IMR-90 (cell line): Measurements from ENCODE around the gene PCOLCE2. TPM values are rescaled to one million over a fixed set of nuclear protein-coding genes. Genes with fewer than 3 reads are reported as not detected.

ENCODE experiments used
- ATAC-seq: fragments of 200-7000 bp; cut with Tn5 transposase; 2 replicates; pipeline ENCODE4 v1.9.1; 2020; ENCODE audit warnings: low read depth, mild to moderate bottlenecking, moderate library complexity
- BruUV-seq: library from RNA; stranded (reverse); fragments of 400-500 nt; replicated peaks from 2 replicates; lab custom pipeline; 2021; lab: Mats Ljungman, UMichigan
- CTCF ChIA-PET: fragments of 300-600 bp; formaldehyde crosslinking; extraction: SDS; loops from one replicate; lab custom pipeline; 2021; ENCODE audit warnings: antibody characterized with exemption; lab: Yijun Ruan, JAX
- POLR2A ChIA-PET: fragments of 300-600 bp; sonication (Branson Sonifier 250); formaldehyde crosslinking; loops from one replicate; lab custom pipeline; 2022; ENCODE audit warnings: antibody characterized with exemption; ENCODE audit not compliant: unreplicated experiment; lab: Charles Lee
- DNase-seq: peaks from one replicate; pipeline ENCODE4 v3.0.0; 2013
- H2AFZ ChIP-seq: replicated peaks from 2 replicates; pipeline ENCODE3; 2013; ENCODE audit warnings: low read length, mild to moderate bottlenecking; ENCODE audit not compliant: poor library complexity
- H2AK5ac ChIP-seq: 2 replicates; pipeline ENCODE4 v1.6.1; 2013; ENCODE audit warnings: low read depth, low read length, inconsistent platforms
- H2AK9ac ChIP-seq: replicated peaks from 2 replicates; pipeline ENCODE3; 2013; ENCODE audit warnings: mild to moderate bottlenecking, low read depth, low read length, moderate library complexity; ENCODE audit not compliant: poor library complexity
- H2BK120ac ChIP-seq: 2 replicates; pipeline ENCODE4 v1.6.1; 2013; ENCODE audit warnings: low read depth, low read length, inconsistent platforms
- H2BK15ac ChIP-seq: 3 replicates; pipeline ENCODE4 v1.6.1; 2013; ENCODE audit warnings: low read depth, low read length, inconsistent platforms
- H2BK20ac ChIP-seq: 2 replicates; pipeline ENCODE4 v1.6.1; 2013; ENCODE audit warnings: low read depth, mild to moderate bottlenecking, inconsistent platforms, low read length, moderate library complexity
- H2BK5ac ChIP-seq: 2 replicates; pipeline ENCODE4 v1.6.1; 2013; ENCODE audit warnings: mild to moderate bottlenecking, low read depth, low read length, inconsistent platforms; ENCODE audit not compliant: poor library complexity, severe bottlenecking
- H3K14ac ChIP-seq: replicated peaks from 2 replicates; pipeline ENCODE4 v1.6.1; 2013; ENCODE audit warnings: low read depth, low read length, inconsistent platforms
- H3K18ac ChIP-seq: 2 replicates; pipeline ENCODE4 v1.6.1; 2013; ENCODE audit warnings: low read depth, low read length, control low read depth
- H3K23ac ChIP-seq: 2 replicates; pipeline ENCODE4 v1.6.1; 2013; ENCODE audit warnings: low read depth, low read length, inconsistent platforms
- H3K27ac ChIP-seq: 2 replicates; pipeline ENCODE4 v1.5.1; 2013; ENCODE audit warnings: mild to moderate bottlenecking, control low read depth, low read length; ENCODE audit not compliant: insufficient read depth
- H3K27me3 ChIP-seq: 2 replicates; pipeline ENCODE4 v1.6.1; 2013; ENCODE audit warnings: low read length; ENCODE audit not compliant: control insufficient read depth, insufficient read depth
- H3K36me3 ChIP-seq: 2 replicates; pipeline ENCODE4 v1.6.1; 2013; ENCODE audit warnings: low read length, mixed read lengths; ENCODE audit not compliant: control insufficient read depth, insufficient read depth
- H3K4ac ChIP-seq: 2 replicates; pipeline ENCODE4 v1.6.1; 2013; ENCODE audit warnings: low read depth, low read length, inconsistent platforms
- H3K4me1 ChIP-seq: 2 replicates; pipeline ENCODE4 v1.6.1; 2013; ENCODE audit warnings: low read length, mixed read lengths; ENCODE audit not compliant: control insufficient read depth, insufficient read depth
- H3K4me2 ChIP-seq: 2 replicates; pipeline ENCODE4 v1.6.1; 2013; ENCODE audit warnings: low read depth, mild to moderate bottlenecking, control low read depth, low read length, moderate library complexity
- H3K4me3 ChIP-seq: 2 replicates; pipeline ENCODE4 v1.5.1; 2013; ENCODE audit warnings: low read depth, mild to moderate bottlenecking, control low read depth, low read length, moderate library complexity; ENCODE audit not compliant: insufficient read depth
- H3K56ac ChIP-seq: 2 replicates; pipeline ENCODE4 v1.6.1; 2013; ENCODE audit warnings: low read length, inconsistent platforms; ENCODE audit not compliant: insufficient read depth; ENCODE audit errors: extremely low read depth
- H3K79me1 ChIP-seq, 2 experiments: 2 replicates each; pipeline ENCODE4 v1.6.1; 2013; ENCODE audit warnings: low read length in 2 of 2, inconsistent platforms in 1 of 2, low read depth in 1 of 2
- H3K9ac ChIP-seq: 2 replicates; pipeline ENCODE4 v1.6.1; 2013; ENCODE audit warnings: low read depth, low read length, control low read depth
- H3K9me1 ChIP-seq: 2 replicates; pipeline ENCODE4 v1.6.1; 2013; ENCODE audit warnings: low read length, inconsistent platforms; ENCODE audit not compliant: insufficient read depth
- H3K9me3 ChIP-seq: 2 replicates; pipeline ENCODE4 v1.6.1; 2013; ENCODE audit warnings: low read length; ENCODE audit not compliant: control insufficient read depth, insufficient read depth
- H4K20me1 ChIP-seq: 2 replicates; pipeline ENCODE4 v1.6.1; 2013; ENCODE audit warnings: low read length, inconsistent platforms; ENCODE audit not compliant: insufficient read depth
- H4K5ac ChIP-seq: 2 replicates; pipeline ENCODE4 v1.6.1; 2013; ENCODE audit warnings: mild to moderate bottlenecking, low read depth, low read length, control low read depth
- H4K8ac ChIP-seq, 2 experiments: 2 replicates each; pipeline ENCODE4 v1.6.1; 2013; ENCODE audit warnings: low read depth in 2 of 2, low read length in 2 of 2, control low read depth in 1 of 2, inconsistent platforms in 1 of 2
- H4K91ac ChIP-seq: 2 replicates; pipeline ENCODE4 v1.6.1; 2013; ENCODE audit warnings: low read depth, low read length, inconsistent platforms; ENCODE audit not compliant: insufficient read depth
- CTCF ChIP-seq: conservative IDR thresholded peaks from 2 replicates; pipeline ENCODE4 v1.5.1; 2012; ENCODE audit warnings: mild to moderate bottlenecking, low read depth, low read length, improper control_type of control experiment
- FOS ChIP-seq: fragments of 150-350 bp; IDR thresholded peaks from 2 replicates; pipeline ENCODE4 v1.6.1; 2016; ENCODE audit warnings: low read depth, low read length
- MAFK ChIP-seq: IDR thresholded peaks from 2 replicates; pipeline ENCODE4 v1.6.1; 2012; ENCODE audit warnings: low read depth, low read length, improper control_type of control experiment
- NFE2L2 ChIP-seq: fragments of 150-350 bp; IDR thresholded peaks from 2 replicates; pipeline ENCODE4 v1.6.1; 2016; ENCODE audit warnings: low read depth, mild to moderate bottlenecking, low read length
- RAD21 ChIP-seq: IDR thresholded peaks from 2 replicates; pipeline ENCODE4 v1.6.1; 2012; ENCODE audit warnings: low read length, improper control_type of control experiment
- SMC3 ChIP-seq: fragments of 150-350 bp; IDR thresholded peaks from 2 replicates; pipeline ENCODE4 v1.6.1; 2016; ENCODE audit warnings: low read depth, mild to moderate bottlenecking, antibody characterized with exemption, low read length, moderate library complexity
- WGBS, 2 experiments: methylation state at CpG; one replicate each; pipeline versions ENCODE4 v1.1.5 to v1.1.7; 2013; ENCODE audit warnings: missing lambda C conversion rate in 2 of 2; ENCODE audit not compliant: insufficient read length in 1 of 2; ENCODE audit errors: extremely low coverage in 2 of 2; 5-methylcytosine and 5-hydroxymethylcytosine counted together
- dilution Hi-C: fragments of 300-500 bp; cut with HindIII; formaldehyde crosslinking; loops from one replicate; pipeline ENCODE4 v1.14.3; 2018; ENCODE audit warnings: low sequenced_read_pairs; ENCODE audit not compliant: unreplicated experiment
- in situ Hi-C: fragments of 300-500 bp; cut with MboI; formaldehyde crosslinking; loops from 3 replicates; pipeline ENCODE4 v1.14.3; 2019; ENCODE audit warnings: low sequenced_read_pairs, inconsistent platforms, mixed read lengths
- intact Hi-C: fragments of 100-400 bp; cut with micrococcal nuclease; formaldehyde crosslinking; loops from 2 replicates; pipeline ENCODE4 v1.10.0; 2022
- polyA plus RNA-seq, 3 experiments: library from polyadenylated mRNA; depleted of rRNA; stranded (reverse); fragments of >200 nt; gene quantifications; 2 replicates each; pipeline ENCODE4 v1.2.3, GENCODE V29; 2012; ENCODE audit warnings: low replicate concordance in 1 of 3
- total RNA-seq: library from RNA; depleted of rRNA; stranded (reverse); fragments of >200 nt; gene quantifications from 2 replicates; pipeline ENCODE4 v1.2.3, GENCODE V29; 2012

Gene PCOLCE2
- total and polyA plus RNA-seq, 2 of the 4 experiments (the other 2 are of a cell fraction) = 0.50 to 0.54 TPM

- POLR2A ChIA-PET = no interaction called here
- H4K20me1 ChIP-seq = no peaks in the 10 kb centered on the region
- no peak overlapping the region for H4K8ac ChIP-seq
- CTCF ChIA-PET = no interaction called here
- intact Hi-C loops = loop anchor here (1.0 kb wide), 1 partner anchor 58 kb away; no protein-coding TSS in a partner anchor
- H3K27me3 ChIP-seq = peaks cover 16% of the 10 kb centered on the region
- H4K91ac ChIP-seq = no peak overlapping the region
- no peak overlapping the region for H3K23ac ChIP-seq
- no CpG with 5 or more reads among the region's 3 CpGs for WGBS, 2 experiments
- no TSS peak for BruUV-seq
- no peaks in the 10 kb centered on the region for H3K79me1 ChIP-seq
- no peak overlapping the region for H2BK5ac ChIP-seq
- no peaks in the 10 kb centered on the region for H3K36me3 ChIP-seq
- no peak overlapping the region for H3K56ac ChIP-seq
- H3K9me1 ChIP-seq = no peaks in the 10 kb centered on the region
- no peak overlapping the region for H3K14ac ChIP-seq
- DNase-seq (peak; percentile 61), ATAC-seq (peak; percentile 82)
- no peak overlapping the region for H2BK20ac ChIP-seq
- H4K5ac ChIP-seq = no peak overlapping the region
- dilution Hi-C loops = no loop called here
- H3K18ac ChIP-seq = no peak overlapping the region
- TF ChIP-seq MAFK (no peak), SMC3 (peak; percentile 63), CTCF (peak; percentile 57), NFE2L2 (no peak), RAD21 (peak; percentile 59), FOS (no peak)
- H3K9ac ChIP-seq = no peak overlapping the region
- no peak overlapping the region for H2AK5ac ChIP-seq
- no peak overlapping the region for H3K4me2 ChIP-seq
- no peak overlapping the region for H2BK15ac ChIP-seq
- H2BK120ac ChIP-seq = no peak overlapping the region
- H2AFZ ChIP-seq = no peak overlapping the region
- no peak overlapping the region for H3K4me3 ChIP-seq
- no peak overlapping the region for H3K4ac ChIP-seq
- no peak overlapping the region for H2AK9ac ChIP-seq
- no peaks in the 10 kb centered on the region for H3K4me1 ChIP-seq
- in situ Hi-C loops = no loop called here
- H3K27ac ChIP-seq = no peak overlapping the region
- H3K9me3 ChIP-seq = no peaks in the 10 kb centered on the region; the same call in 1 of the 2 replicates
Observed at GRCh38 chr3:142929109-142929508, 40.2 kb upstream of the PCOLCE2 start.
